Ovary (tissue), 3 donors: Measurements from ENCODE around the gene NCAPG.

Source experiments
- EP300 ChIP-seq: sonication (generic); formaldehyde crosslinking; IDR thresholded peaks from one replicate; pipeline ENCODE4 v1.6.1; 2017; ENCODE audit warnings: antibody characterized with exemption
- POLR2A ChIP-seq: fragments of 450-650 bp; IDR thresholded peaks from one replicate; pipeline ENCODE4 v1.6.1; 2017; ENCODE audit warnings: antibody characterized with exemption, mild to moderate bottlenecking, moderate library complexity
- TF ChIP-seq, protein P1 (sequence below), 3 donors: fragments of 450-650 bp in 2 of 3; fragments of 200-600 bp in 1 of 3; IDR thresholded peaks; one replicate each; pipeline versions ENCODE4 v1.5.1 to v1.8.0; 2016 to 2022; ENCODE audit warnings: antibody characterized with exemption in 3 of 3, mild to moderate bottlenecking in 1 of 3
- donor health status: DM: no; HTN: no; CAD: no.

DNA sequence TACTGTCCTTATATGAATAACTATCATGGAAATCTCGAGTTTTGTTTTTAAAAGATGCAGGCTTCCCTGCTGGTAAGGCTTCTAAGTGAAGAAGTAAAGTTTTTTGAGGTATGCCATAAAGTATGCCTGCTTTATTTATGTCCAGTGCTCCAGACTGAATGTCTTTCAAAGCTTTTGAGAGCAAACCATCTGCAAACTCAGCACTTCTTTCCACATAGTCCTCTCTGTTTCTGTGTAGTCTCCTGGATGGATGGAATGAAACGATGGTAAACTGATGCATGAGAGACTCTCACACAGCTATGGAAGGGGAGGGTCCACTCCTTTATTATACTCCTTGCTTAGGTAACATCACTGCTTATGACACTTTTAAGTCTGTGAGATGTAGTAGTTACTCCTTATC lies 73.7 kb downstream of the NCAPG start:
- TF ChIP-seq, protein P1, sequence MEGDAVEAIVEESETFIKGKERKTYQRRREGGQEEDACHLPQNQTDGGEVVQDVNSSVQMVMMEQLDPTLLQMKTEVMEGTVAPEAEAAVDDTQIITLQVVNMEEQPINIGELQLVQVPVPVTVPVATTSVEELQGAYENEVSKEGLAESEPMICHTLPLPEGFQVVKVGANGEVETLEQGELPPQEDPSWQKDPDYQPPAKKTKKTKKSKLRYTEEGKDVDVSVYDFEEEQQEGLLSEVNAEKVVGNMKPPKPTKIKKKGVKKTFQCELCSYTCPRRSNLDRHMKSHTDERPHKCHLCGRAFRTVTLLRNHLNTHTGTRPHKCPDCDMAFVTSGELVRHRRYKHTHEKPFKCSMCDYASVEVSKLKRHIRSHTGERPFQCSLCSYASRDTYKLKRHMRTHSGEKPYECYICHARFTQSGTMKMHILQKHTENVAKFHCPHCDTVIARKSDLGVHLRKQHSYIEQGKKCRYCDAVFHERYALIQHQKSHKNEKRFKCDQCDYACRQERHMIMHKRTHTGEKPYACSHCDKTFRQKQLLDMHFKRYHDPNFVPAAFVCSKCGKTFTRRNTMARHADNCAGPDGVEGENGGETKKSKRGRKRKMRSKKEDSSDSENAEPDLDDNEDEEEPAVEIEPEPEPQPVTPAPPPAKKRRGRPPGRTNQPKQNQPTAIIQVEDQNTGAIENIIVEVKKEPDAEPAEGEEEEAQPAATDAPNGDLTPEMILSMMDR (IDR thresholded peaks at IDR 0.05), result no peak
- TF ChIP-seq POLR2A, result no peak
- TF ChIP-seq EP300, result no peak
